Osteocyte (in vitro differentiated cells): ENCODE results near the gene NPM3. TPM values are rescaled to one million over a fixed set of nuclear protein-coding genes. Genes with fewer than 3 reads are reported as not detected.

Experiments used
- DNase-seq: peaks from one replicate; pipeline ENCODE4 v3.0.0; 2021; ENCODE audit warnings: mixed read lengths; ENCODE audit not compliant: unreplicated experiment; ENCODE audit errors: extremely low spot score
- H3K27ac Mint-ChIP-seq: one replicate; pipeline ENCODE4 v1.8.0; 2021; ENCODE audit warnings: mild to moderate bottlenecking, mixed read lengths; ENCODE audit not compliant: unreplicated experiment
- H3K27me3 Mint-ChIP-seq: one replicate; pipeline ENCODE4 v1.8.0; 2021; ENCODE audit warnings: mixed read lengths; ENCODE audit not compliant: unreplicated experiment
- H3K36me3 Mint-ChIP-seq: one replicate; pipeline ENCODE4 v1.8.0; 2021; ENCODE audit warnings: mixed read lengths; ENCODE audit not compliant: unreplicated experiment
- H3K4me1 Mint-ChIP-seq: one replicate; pipeline ENCODE4 v1.8.0; 2021; ENCODE audit warnings: mixed read lengths; ENCODE audit not compliant: unreplicated experiment
- H3K4me3 Mint-ChIP-seq: one replicate; pipeline ENCODE4 v1.8.0; 2021; ENCODE audit warnings: mild to moderate bottlenecking, moderate library complexity, mixed read lengths; ENCODE audit not compliant: unreplicated experiment
- H3K9me3 Mint-ChIP-seq: one replicate; pipeline ENCODE4 v1.8.0; 2021; ENCODE audit warnings: mixed read lengths; ENCODE audit not compliant: unreplicated experiment
- CTCF ChIP-seq: fragments of 200-600 bp; sonication (generic); IDR thresholded peaks from 2 replicates; pipeline ENCODE4 v1.5.0; 2021; ENCODE audit warnings: antibody characterized with exemption, mild to moderate bottlenecking, moderate library complexity
- total RNA-seq: library from RNA; stranded (reverse); gene quantifications from 2 replicates; pipeline ENCODE4 v1.2.1, GENCODE V29; 2021

The NPM3 gene
- total RNA-seq, 1 donor from 2014 or later: 35.6 TPM

- peaks cover 67% of the 10 kb centered on the region for H3K27me3 Mint-ChIP-seq
- DNase-seq: no peak
- no peak overlapping the region for H3K4me3 Mint-ChIP-seq
- no peaks in the 10 kb centered on the region for H3K36me3 Mint-ChIP-seq
- TF ChIP-seq CTCF: no peak
- H3K4me1 Mint-ChIP-seq: peaks cover 12% of the 10 kb centered on the region
- H3K9me3 Mint-ChIP-seq: no peaks in the 10 kb centered on the region
- no peak overlapping the region for H3K27ac Mint-ChIP-seq
These were observed 11.9 kb downstream of the NPM3 start for GRCh38 chr10:101771380-101771779.

- H3K4me3 Mint-ChIP-seq: no peak overlapping the region
- H3K27me3 Mint-ChIP-seq: peaks cover 73% of the 10 kb centered on the region
- H3K4me1 Mint-ChIP-seq: peaks cover 12% of the 10 kb centered on the region
- DNase-seq: no peak
- H3K27ac Mint-ChIP-seq: no peak overlapping the region
- TF ChIP-seq CTCF: no peak
- H3K9me3 Mint-ChIP-seq: no peaks in the 10 kb centered on the region
- H3K36me3 Mint-ChIP-seq: no peaks in the 10 kb centered on the region
These were observed 12.7 kb downstream of the NPM3 start for GRCh38 chr10:101770331-101771215.

GRCh38 chr10:101769541-101770180 lies 13.6 kb downstream of the NPM3 start:
- H3K27ac Mint-ChIP-seq: no peak overlapping the region
- peaks cover 76% of the 10 kb centered on the region for H3K27me3 Mint-ChIP-seq
- peaks cover 12% of the 10 kb centered on the region for H3K4me1 Mint-ChIP-seq
- no peak for TF ChIP-seq CTCF
- no peaks in the 10 kb centered on the region for H3K36me3 Mint-ChIP-seq
- no peak overlapping the region for H3K4me3 Mint-ChIP-seq
- no peaks in the 10 kb centered on the region for H3K9me3 Mint-ChIP-seq
- DNase-seq: no peak

- Mint-ChIP-seq H3K27me3 (peaks cover 70% of the 10 kb centered on the region), H3K27ac (no peak overlapping the region), H3K9me3 (no peaks in the 10 kb centered on the region), H3K4me3 (no peak overlapping the region), H3K4me1 (peaks cover 6% of the 10 kb centered on the region), H3K36me3 (no peaks in the 10 kb centered on the region)
- DNase-seq: no peak
- no peak for TF ChIP-seq CTCF
These were observed 14.5 kb downstream of the NPM3 start for GRCh38 chr10:101768791-101769170.
